Subcutaneous abdominal adipose tissue (tissue), 5 donors: ENCODE data around the gene GDI2.

Experiments used
- H3K27ac ChIP-seq: one replicate; pipeline ENCODE4 v1.7.0; 2013; ENCODE audit warnings: low read depth, mild to moderate bottlenecking, inconsistent platforms, low read length, moderate library complexity
- H3K27me3 ChIP-seq, 5 donors: one replicate each; pipeline ENCODE4 v1.7.0; 2013; ENCODE audit warnings: low read length in 5 of 5, inconsistent platforms in 1 of 5; ENCODE audit not compliant: control insufficient read depth in 5 of 5, insufficient read depth in 4 of 5
- H3K36me3 ChIP-seq, 5 donors: one replicate each; pipeline ENCODE4 v1.7.0; 2013; ENCODE audit warnings: low read length in 5 of 5; ENCODE audit not compliant: control insufficient read depth in 5 of 5, insufficient read depth in 5 of 5
- H3K4me1 ChIP-seq, 5 donors: one replicate each; pipeline ENCODE4 v1.7.0; 2013; ENCODE audit warnings: low read length in 5 of 5, mild to moderate bottlenecking in 3 of 5, moderate library complexity in 1 of 5; ENCODE audit not compliant: control insufficient read depth in 5 of 5, insufficient read depth in 5 of 5
- H3K4me3 ChIP-seq, 5 donors: one replicate each; pipeline ENCODE4 v1.7.0; 2013; ENCODE audit warnings: low read length in 5 of 5, low read depth in 1 of 5
- H3K9ac ChIP-seq, 5 donors: one replicate each; pipeline ENCODE4 v1.7.0; 2013; ENCODE audit warnings: low read length in 5 of 5, mild to moderate bottlenecking in 4 of 5, moderate library complexity in 3 of 5
- H3K9me3 ChIP-seq, 5 donors: one replicate each; pipeline ENCODE4 v1.7.0; 2013; ENCODE audit warnings: low read length in 5 of 5; ENCODE audit not compliant: control insufficient read depth in 5 of 5
- donor health status: healthy.
- donor health status: healthy.
- donor health status: healthy.
- donor health status: healthy.
- donor health status: healthy.

GDI2 gene

DNA sequence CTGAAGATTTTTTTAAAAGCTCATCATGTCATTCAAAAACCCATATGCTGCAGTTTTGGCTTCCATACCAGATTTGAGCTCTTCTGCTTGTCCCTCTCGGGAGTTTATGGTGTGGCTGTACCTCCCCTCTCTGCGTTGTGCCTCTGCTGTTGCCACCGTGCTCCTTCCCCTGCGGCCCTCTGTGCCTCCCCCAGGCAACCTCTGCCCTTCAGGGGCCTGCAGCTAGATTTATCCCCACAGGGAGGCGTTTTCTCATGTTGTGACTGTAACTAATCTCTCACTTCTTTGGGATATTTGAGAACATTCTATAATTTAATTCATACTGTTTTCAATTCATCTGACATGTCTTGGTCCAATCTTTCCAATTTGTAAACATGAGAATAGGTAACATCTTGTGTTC, 75.9 kb downstream of the GDI2 start:
- Histone ChIP-seq H3K9me3 (no peaks in the 10 kb centered on the region), H3K27ac (no peak overlapping the region), H3K9ac (no peak overlapping the region), H3K4me3 (no peak overlapping the region), H3K36me3 (peaks cover 18 to 33% (median 23%) of the 10 kb centered on the region in 5 donors), H3K4me1 (no peaks in the 10 kb centered on the region), H3K27me3 (no peaks in the 10 kb centered on the region)

DNA sequence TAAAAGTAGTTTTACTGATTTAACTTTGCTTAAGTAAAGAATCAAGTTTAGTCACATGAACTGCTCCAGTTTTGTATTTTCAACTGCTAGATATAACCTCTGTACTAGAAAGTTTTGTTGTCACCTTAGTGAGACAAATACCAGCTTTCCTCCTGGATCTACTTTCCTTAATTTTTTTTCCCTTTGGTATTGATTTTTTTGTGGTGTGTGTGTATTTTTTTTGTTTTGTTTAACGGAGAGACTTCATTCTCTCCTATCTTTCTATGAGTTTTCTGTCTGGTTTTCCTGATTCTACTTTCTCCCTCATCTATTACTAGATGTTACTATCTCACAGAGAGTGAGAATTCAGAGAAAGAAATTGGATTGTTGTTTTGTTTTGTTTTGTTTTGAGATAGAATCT, 76.6 kb downstream of the GDI2 start:
- Histone ChIP-seq H3K27me3 (no peaks in the 10 kb centered on the region), H3K9me3 (no peaks in the 10 kb centered on the region), H3K36me3 (peaks cover 20 to 34% (median 25%) of the 10 kb centered on the region in 5 donors), H3K4me3 (no peak overlapping the region), H3K4me1 (no peaks in the 10 kb centered on the region), H3K9ac (no peak overlapping the region), H3K27ac (no peak overlapping the region)

DNA sequence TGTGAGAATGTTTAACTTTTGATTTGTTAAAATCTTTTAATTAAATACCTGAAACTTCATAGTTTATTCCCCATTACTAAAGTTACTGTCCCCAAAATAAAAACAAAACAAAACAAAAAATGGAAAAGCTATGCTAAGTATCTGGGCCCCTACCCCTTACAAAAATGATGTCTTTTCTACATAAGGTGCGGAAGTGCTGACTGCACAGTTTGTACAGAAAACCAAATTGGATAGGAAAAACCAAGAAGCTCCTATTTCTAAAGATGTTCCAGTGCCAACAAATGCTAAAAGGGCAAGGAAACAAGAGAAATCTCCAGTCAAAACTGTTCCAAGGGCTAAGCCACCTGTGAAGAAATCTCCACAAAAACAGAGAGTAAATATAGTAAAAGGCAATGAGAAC, 78.1 kb downstream of the GDI2 start:
- H3K27me3 ChIP-seq, result no peaks in the 10 kb centered on the region
- H3K9ac ChIP-seq, result no peak overlapping the region
- no peak overlapping the region for H3K4me3 ChIP-seq
- H3K36me3 ChIP-seq, result peaks cover 26 to 39% (median 28%) of the 10 kb centered on the region in 5 donors
- H3K27ac ChIP-seq, result no peak overlapping the region
- no peaks in the 10 kb centered on the region for H3K9me3 ChIP-seq
- H3K4me1 ChIP-seq, result no peaks in the 10 kb centered on the region

DNA sequence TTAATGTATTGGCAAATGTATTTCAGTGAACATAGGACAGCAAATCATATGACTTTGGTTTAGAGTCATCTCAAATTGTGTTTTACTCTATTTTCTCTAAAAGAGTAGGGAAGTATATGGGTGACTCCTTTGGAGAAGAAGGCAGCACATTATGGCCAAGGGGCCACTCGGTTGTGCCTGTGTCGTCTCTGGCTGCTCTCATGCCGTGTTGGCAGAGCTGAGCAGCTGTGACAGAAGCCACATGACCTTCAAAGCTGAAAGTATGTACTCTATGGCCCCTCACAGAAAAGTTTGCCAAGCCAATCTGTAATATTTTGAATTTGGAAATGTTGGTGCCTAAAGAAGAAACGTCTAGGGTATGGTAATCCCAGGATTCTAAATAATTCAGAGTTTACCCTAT, 81.1 kb downstream of the GDI2 start:
- no peaks in the 10 kb centered on the region for H3K27me3 ChIP-seq
- H3K9ac ChIP-seq, result no peak overlapping the region
- H3K4me3 ChIP-seq, result no peak overlapping the region
- H3K36me3 ChIP-seq, result peaks cover 24 to 37% (median 24%) of the 10 kb centered on the region in 5 donors
- no peak overlapping the region for H3K27ac ChIP-seq
- no peaks in the 10 kb centered on the region for H3K4me1 ChIP-seq
- H3K9me3 ChIP-seq, result no peaks in the 10 kb centered on the region

DNA sequence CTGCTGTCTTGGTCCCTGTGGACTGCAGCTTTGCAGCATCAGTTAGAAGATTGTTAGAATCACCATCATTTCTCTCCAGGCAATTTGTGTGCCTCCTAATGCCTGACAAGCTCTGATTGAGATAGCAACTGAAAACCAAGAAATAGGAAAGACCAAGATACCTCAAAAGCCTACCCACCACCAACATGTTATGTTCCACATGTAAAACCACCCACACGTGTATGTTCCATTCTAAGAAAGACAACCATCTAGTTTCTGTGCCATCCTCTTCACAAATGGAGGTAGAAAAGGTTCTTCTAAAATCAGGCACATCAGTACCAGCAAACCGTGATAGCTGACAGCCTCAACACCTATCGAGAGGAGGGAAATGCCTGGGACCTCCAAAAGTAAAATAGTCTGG, 81.7 kb downstream of the GDI2 start:
- Histone ChIP-seq H3K9me3 (no peaks in the 10 kb centered on the region), H3K4me1 (no peaks in the 10 kb centered on the region), H3K36me3 (peaks cover 25 to 42% (median 27%) of the 10 kb centered on the region in 5 donors), H3K4me3 (no peak overlapping the region), H3K9ac (no peak overlapping the region), H3K27me3 (no peaks in the 10 kb centered on the region), H3K27ac (no peak overlapping the region)

DNA sequence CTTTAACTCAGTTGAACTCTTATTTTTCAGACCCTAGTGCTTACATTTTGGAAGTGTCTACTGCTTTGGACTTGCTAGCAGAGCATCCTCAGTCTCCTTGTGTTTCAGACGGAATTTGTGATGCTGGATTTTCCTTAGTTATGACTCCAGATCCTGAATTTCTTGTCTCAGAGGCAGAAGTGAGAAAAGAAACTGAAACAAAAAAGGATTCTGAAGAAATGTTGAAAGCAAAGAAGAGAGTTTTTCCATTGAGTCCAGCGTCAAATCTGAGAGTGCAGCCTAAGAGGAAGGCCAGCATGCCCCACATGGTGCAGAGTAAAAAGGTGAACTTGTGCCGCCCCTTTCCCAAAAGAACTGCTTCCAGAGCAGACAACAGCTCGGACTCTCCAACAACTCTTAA, 82.5 kb downstream of the GDI2 start:
- H3K4me1 ChIP-seq, result no peaks in the 10 kb centered on the region
- H3K4me3 ChIP-seq, result no peak overlapping the region
- H3K9me3 ChIP-seq, result no peaks in the 10 kb centered on the region
- H3K27ac ChIP-seq, result no peak overlapping the region
- no peak overlapping the region for H3K9ac ChIP-seq
- no peaks in the 10 kb centered on the region for H3K27me3 ChIP-seq
- H3K36me3 ChIP-seq, result peaks cover 25 to 42% (median 27%) of the 10 kb centered on the region in 5 donors

DNA sequence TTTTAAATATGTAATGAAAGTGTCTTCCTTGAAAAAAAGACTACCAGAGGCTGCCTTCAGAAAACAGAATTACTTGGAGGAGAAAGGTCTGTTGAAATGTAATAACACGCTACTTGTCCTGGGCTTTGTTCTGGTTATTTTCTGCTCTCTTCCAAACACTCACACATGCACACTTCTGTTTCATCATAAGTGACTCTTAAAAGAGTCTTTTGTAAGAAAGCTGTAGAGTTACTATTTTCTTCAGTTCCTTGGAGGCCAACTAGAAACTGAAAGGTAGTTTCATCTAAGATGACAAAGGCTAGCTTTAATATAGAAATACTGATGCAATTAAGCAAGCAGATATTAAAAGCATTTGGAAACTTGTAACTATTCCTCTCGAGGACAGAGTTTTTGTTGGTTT, 89.5 kb downstream of the GDI2 start:
- Histone ChIP-seq H3K4me1 (no peaks in the 10 kb centered on the region), H3K27me3 (no peaks in the 10 kb centered on the region), H3K27ac (no peak overlapping the region), H3K9ac (no peak overlapping the region), H3K9me3 (no peaks in the 10 kb centered on the region), H3K36me3 (peaks cover 12 to 23% (median 18%) of the 10 kb centered on the region in 5 donors), H3K4me3 (no peak overlapping the region)

DNA sequence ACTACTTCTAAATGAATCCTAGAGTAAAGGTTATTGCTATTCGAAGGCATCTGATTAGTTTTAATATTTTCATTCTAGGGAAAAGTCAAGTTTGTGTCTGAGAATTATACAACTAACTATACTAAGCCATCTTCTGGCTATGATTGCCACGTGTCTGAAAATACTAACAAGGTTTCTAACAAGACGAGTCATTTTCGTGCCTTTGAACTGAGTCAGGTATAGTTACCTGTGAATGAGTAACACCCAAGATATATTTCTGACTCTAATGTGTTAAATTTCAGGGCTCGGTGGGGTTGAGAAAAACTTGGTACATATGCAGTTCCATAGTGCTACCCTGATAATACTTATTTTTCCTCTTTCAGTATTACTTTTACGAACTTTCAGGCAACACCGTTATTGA, 93.1 kb downstream of the GDI2 start:
- Histone ChIP-seq H3K27ac (no peak overlapping the region), H3K9me3 (no peaks in the 10 kb centered on the region), H3K27me3 (no peaks in the 10 kb centered on the region), H3K9ac (no peak overlapping the region), H3K4me3 (no peak overlapping the region), H3K36me3 (peaks cover 6 to 17% (median 13%) of the 10 kb centered on the region in 5 donors), H3K4me1 (no peaks in the 10 kb centered on the region)

DNA sequence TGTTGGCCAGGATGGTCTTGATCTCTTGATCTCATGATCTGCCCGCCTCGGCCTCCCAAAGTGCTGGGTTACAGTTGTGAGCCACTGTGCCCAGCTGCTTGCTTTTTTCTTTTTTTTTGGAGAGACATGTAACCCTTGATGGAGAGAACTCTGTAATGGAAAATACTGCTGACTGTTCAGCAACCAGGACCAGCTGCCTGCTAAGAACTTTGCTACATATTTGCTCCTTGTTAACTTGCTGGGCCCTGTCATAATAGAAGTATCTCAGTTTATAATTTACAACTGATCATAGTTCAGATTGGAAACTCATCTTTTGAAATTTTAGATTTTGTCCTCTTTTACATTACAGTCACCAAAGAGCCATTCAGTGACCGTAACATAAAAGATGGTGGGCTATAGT, 93.7 kb downstream of the GDI2 start:
- Histone ChIP-seq H3K4me1 (no peaks in the 10 kb centered on the region), H3K9ac (no peak overlapping the region), H3K9me3 (no peaks in the 10 kb centered on the region), H3K36me3 (peaks cover 6 to 17% (median 13%) of the 10 kb centered on the region in 5 donors), H3K27me3 (no peaks in the 10 kb centered on the region), H3K4me3 (no peak overlapping the region), H3K27ac (no peak overlapping the region)
